Fibroblast of villous mesenchyme (primary cell): ENCODE measurements around the gene VSIG10L2. TPM values are rescaled to one million over a fixed set of nuclear protein-coding genes. Genes with fewer than 3 reads are reported as not detected.

ENCODE experiments used
- DNase-seq: peaks from one replicate; pipeline ENCODE4 v3.0.0-alpha.2; 2010; ENCODE audit warnings: low read depth
- H3K4me3 ChIP-seq: 2 replicates; pipeline ENCODE4 v1.5.1; 2011; ENCODE audit warnings: low read depth, mild to moderate bottlenecking, low read length
- total RNA-seq: library from RNA; depleted of rRNA; stranded (reverse); fragments of >200 nt; gene quantifications from 2 replicates; pipeline ENCODE4 v1.2.3, GENCODE V29; 2012
- TF ChIP-seq, protein P1 (sequence below): IDR thresholded peaks from 2 replicates; pipeline ENCODE4 v1.5.1; 2012; ENCODE audit warnings: low read depth, mild to moderate bottlenecking, low read length; ENCODE audit not compliant: insufficient read depth

The VSIG10L2 gene
- total RNA-seq, 1 donor, result not detected

DNA sequence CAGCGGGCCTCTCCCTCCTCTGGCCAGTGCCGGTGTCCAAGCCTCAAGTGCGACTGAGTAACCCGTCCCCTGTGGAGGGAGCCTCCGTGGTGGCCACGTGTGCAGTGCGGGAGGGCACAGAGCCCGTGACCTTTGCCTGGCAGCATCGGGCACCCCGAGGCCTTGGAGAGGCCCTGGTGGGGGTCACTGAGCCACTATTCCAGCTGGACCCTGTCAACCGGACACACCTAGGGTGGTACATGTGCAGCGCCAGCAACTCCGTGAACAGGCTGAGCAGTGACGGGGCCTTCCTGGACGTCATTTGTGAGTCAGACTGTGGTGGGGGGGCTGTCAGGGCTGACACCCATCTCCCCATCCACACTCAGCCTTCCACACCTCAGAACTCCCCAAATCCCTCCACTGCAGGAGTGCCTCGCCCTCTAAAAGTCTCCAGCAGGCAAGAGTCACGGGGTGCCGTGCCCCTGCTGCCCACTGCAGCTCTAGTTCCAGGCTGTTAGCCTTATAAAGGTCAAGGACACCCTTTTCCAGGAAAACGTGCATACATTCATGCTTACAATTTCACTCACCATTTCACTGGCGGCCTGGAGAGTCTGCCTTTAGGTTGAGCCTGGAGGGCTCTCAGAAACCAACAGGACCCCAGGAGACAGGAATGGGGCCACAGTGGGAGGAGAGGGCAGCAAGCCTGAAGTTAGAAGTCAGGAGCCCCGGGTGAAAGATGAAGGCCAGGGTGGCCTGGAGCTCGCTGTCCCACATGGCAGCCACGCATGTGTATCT is 2.6 kb downstream of the VSIG10L2 start:
- TF ChIP-seq, protein P1, sequence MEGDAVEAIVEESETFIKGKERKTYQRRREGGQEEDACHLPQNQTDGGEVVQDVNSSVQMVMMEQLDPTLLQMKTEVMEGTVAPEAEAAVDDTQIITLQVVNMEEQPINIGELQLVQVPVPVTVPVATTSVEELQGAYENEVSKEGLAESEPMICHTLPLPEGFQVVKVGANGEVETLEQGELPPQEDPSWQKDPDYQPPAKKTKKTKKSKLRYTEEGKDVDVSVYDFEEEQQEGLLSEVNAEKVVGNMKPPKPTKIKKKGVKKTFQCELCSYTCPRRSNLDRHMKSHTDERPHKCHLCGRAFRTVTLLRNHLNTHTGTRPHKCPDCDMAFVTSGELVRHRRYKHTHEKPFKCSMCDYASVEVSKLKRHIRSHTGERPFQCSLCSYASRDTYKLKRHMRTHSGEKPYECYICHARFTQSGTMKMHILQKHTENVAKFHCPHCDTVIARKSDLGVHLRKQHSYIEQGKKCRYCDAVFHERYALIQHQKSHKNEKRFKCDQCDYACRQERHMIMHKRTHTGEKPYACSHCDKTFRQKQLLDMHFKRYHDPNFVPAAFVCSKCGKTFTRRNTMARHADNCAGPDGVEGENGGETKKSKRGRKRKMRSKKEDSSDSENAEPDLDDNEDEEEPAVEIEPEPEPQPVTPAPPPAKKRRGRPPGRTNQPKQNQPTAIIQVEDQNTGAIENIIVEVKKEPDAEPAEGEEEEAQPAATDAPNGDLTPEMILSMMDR, result no peak
- no peak overlapping the region for H3K4me3 ChIP-seq
- no peak for DNase-seq

DNA sequence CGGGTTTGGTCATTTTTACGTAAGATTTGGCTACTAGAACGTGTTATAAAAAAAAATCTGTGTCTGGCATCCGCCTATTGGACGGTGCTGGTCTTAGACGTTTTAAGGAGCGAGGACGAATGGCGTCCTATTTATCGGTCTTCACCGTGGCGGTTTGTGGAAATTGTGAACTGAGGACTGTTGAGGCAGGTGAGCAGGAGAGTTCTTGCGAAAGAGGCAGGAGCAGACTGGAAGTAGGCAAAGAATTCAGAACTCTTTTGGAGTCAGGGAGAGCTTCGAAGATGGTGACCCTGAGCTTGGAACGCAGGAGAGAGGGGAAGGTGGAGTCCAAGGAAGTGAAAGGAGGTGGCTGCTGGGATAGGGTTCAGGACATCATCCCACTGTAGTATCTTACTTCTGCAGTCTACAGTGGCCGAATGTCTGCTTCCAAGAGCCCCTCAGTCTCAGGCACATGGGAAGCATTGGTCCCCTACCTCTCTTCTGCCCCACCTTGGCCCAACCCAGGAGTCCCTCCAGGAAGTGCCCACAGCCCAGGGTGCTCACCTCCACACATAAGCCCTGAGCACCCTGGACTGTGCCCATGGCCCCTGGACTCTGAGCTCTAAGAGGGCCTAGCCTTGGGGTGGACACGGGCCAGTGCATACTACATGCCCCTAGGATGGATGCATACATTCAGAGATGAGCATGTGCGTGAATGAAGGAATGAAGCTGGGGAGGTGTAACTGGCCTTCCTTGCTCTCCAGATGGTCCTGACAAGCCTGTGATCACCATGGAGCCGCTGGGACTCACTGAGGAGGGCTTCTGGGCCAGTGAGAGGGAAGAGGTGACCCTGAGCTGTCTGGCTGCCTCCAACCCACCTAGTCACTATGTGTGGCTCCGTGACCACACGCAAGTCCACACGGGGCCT is 3.7 kb downstream of the VSIG10L2 start:
- no peak overlapping the region for H3K4me3 ChIP-seq
- DNase-seq, result no peak
- TF ChIP-seq, protein P1, result no peak

DNA sequence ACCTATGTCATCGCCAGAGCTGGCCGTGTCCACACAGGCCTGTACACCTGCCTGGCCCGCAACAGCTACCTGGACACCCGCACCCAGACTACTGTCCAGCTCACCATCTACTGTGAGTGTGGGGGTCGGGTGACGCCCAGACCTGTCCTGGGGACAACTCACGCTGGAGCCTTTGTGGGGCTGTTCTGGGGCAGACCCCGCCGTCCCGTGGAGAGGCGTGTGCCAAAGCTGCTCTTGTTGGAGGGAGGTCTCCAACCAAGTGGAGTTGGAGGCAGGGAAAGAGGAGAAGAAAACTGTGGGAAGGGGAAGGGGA is 4.3 kb downstream of the VSIG10L2 start:
- H3K4me3 ChIP-seq, result no peak overlapping the region
- TF ChIP-seq, protein P1, result no peak
- DNase-seq, result no peak

DNA sequence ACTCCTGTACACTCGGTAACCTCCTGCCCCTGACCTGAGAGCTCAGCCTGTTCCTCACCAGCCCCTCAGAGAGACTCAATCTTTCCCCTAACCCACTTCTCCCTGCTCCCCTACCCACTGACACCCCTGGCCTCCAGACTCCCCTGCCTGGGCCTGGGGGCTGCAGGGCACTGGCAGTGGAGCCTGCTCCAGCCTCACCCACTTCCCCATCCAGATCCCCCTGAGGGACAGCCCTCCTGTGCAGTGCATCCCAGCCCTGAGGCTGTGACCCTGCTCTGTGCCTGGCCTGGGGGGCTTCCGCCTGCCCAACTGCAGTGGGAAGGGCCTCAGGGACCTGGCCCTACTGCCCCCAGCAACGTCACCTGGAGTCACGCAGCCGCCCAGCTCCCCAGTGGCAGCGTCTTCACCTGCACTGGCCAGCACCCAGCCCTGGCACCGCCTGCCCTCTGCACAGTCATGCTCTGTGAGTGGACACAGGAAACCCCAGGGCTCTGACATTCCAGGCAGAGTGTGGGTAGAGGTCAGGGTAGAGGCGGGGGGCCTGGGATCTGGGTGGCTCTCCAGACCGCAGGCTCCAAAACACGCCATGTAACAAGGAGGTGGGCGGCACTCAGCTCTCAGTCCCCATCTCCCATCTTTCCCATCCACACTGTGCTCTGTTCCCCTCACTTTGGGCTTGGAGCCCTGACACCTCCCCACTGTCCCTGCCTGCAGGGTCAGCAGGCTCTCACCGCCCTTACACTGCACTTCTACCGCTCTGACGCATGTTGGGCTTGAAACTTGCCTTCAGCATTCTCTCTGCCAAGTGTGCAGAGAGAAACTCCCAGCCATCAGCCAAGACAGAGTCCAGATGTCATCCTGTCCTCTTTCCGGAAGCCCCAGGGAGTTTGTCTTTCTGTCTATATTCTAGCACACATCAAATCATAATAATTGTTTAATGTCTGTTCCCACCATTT is 5.1 kb downstream of the VSIG10L2 start:
- no peak overlapping the region for H3K4me3 ChIP-seq
- DNase-seq, result peak; percentile 72
- TF ChIP-seq, protein P1, result no peak

DNA sequence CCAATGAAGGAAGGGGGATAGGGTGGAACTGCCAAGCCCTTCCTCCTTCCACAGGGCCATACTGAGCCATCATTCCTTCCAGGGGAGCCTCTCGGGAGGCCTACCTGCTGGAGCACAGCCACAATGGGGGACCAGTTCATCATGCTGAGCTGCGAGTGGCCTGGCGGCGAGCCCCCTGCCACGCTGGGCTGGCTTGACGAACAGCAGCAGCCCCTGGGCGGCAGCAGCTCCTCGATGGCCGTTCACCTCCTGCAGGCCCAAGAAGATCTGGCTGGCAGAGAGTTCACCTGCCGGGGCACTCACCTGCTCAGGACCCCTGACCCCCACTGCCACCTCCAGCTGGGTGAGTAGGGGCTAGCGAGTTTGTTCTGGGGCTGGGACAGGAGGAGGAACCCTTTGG is 5.9 kb downstream of the VSIG10L2 start:
- TF ChIP-seq, protein P1, result no peak
- H3K4me3 ChIP-seq, result no peak overlapping the region
- no peak for DNase-seq

DNA sequence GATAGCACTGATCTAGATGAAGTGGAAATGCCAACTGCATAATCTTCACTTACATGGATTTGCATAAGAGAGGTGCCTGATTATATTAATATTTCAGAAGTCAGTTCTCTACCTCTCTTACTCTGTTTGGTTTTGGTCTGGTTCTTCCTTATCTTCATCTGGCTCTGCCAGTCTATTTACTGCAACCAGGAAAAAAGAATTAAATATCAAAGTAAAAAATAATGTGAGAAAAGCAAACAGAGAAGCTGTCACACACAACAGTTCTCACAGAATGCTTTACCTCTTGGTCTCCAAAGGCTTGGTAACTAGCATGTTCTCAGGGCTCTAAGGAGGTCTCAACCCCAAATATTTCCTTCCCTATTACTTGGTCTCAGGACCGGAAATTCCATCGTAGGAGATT is 6.7 kb downstream of the VSIG10L2 start:
- TF ChIP-seq, protein P1, result no peak
- no peak for DNase-seq
- H3K4me3 ChIP-seq, result no peak overlapping the region
